GM21737 (cell line): ENCODE data around the gene FAP.

Experiments used
- ATAC-seq: cut with Tn5 transposase; IDR thresholded peaks from one replicate; pipeline ENCODE4 v1.9.1; 2021; ENCODE audit warnings: mild to moderate bottlenecking, moderate library complexity; ENCODE audit not compliant: unreplicated experiment

FAP gene

DNA sequence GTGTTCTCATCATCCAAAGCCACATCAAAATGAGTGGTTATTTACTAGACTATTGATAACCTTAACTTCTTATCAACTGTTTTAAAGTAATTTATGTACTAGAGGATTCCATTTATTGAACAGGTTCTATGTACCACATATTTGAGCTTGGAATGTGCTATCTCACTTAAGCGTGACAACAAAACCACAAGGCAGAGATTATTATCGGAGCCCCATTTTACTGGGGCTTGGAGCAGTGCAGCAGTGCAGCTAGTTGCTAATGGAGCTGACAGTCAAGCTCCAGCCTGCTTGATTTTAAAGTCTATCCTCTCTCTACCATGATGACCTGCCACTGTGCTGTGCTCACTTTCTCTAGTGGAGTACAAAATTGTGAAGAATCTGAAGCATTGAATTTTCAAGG, 115.8 kb downstream of the FAP start:
- no peak for ATAC-seq

- no peak for ATAC-seq
Measured at GRCh38 chr2:162126527-162126926, 116.7 kb downstream of the FAP start.

- ATAC-seq: peak; percentile 85
Measured at GRCh38 chr2:162126111-162126519, 117.1 kb downstream of the FAP start.

GRCh38 chr2:162125138-162125537, 118.1 kb downstream of the FAP start:
- no peak for ATAC-seq

- ATAC-seq: no peak
Measured at GRCh38 chr2:162123806-162124758, 119.2 kb downstream of the FAP start.
